ENCODE results near the gene JMJD6. TPM values are rescaled to one million over a fixed set of nuclear protein-coding genes. Genes with fewer than 3 reads are reported as not detected.
A peak's percentile ranks its signal among the peaks of the same experiment; 100 is the strongest.

Gene JMJD6
- total RNA-seq, 1 experiment from 2014 or later = 60.0 TPM

GRCh38 chr17:76688165-76688622 lies 38.2 kb downstream of the JMJD6 start:
- no peak for DNase-seq (ENCODE audit: low read depth, low spot score)

GRCh38 chr17:76687298-76688164 lies 38.9 kb downstream of the JMJD6 start:
- Histone ChIP-seq H3K4me1 (ENCODE audit: control insufficient read depth, insufficient read depth, low read length) (peaks cover 29% of the 10 kb centered on the region), H3K9me3 (ENCODE audit: control insufficient read depth, insufficient read depth, low read depth, low read length) (no peaks in the 10 kb centered on the region), H3K27ac (ENCODE audit: low read length) (peak overlapping the region; percentile 10; the same call in 1 of the 2 replicates), H3K36me3 (ENCODE audit: control insufficient read depth, insufficient read depth, low read length) (no peaks in the 10 kb centered on the region), H3K27me3 (ENCODE audit: control insufficient read depth, insufficient read depth, low read length) (no peaks in the 10 kb centered on the region), H3K4me3 (ENCODE audit: low read depth in 2 of 2, low read length in 2 of 2) (no peak overlapping the region)
- no peak for DNase-seq (ENCODE audit: low read depth, low spot score)
- ATAC-seq = no peak
- intact Hi-C loops (cut with micrococcal nuclease; ENCODE audit: unreplicated experiment) = no loop called here
- POLR2A ChIA-PET = no interaction called here
- no TSS peak for BruUV-seq (replicated peaks)
- in situ Hi-C loops (cut with HindIII; ENCODE audit: low pct_unique_long_range_greater_than_20kb, low sequenced_read_pairs) = no loop called here
- TF ChIP-seq, protein P1, sequence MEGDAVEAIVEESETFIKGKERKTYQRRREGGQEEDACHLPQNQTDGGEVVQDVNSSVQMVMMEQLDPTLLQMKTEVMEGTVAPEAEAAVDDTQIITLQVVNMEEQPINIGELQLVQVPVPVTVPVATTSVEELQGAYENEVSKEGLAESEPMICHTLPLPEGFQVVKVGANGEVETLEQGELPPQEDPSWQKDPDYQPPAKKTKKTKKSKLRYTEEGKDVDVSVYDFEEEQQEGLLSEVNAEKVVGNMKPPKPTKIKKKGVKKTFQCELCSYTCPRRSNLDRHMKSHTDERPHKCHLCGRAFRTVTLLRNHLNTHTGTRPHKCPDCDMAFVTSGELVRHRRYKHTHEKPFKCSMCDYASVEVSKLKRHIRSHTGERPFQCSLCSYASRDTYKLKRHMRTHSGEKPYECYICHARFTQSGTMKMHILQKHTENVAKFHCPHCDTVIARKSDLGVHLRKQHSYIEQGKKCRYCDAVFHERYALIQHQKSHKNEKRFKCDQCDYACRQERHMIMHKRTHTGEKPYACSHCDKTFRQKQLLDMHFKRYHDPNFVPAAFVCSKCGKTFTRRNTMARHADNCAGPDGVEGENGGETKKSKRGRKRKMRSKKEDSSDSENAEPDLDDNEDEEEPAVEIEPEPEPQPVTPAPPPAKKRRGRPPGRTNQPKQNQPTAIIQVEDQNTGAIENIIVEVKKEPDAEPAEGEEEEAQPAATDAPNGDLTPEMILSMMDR (IDR thresholded peaks at IDR 0.05) = no peak
- no peak for TF ChIP-seq TCF7L2 (IDR thresholded peaks at IDR 0.05; ENCODE audit: low read depth, low read length)
- no peak for TF ChIP-seq REST (IDR thresholded peaks at IDR 0.05; ENCODE audit: insufficient read depth in 1 of 2, low read depth in 2 of 2, low read length in 1 of 2)
- TF ChIP-seq SIN3A (IDR thresholded peaks at IDR 0.05; ENCODE audit: borderline replicate concordance, insufficient read depth, low read depth, low read length) = no peak
- no peak for TF ChIP-seq POLR2AphosphoS5 (IDR thresholded peaks at IDR 0.05; ENCODE audit: low read depth, low read length)
- CTCF ChIA-PET = no interaction called here

More at GRCh38 chr17:76688165-76688622, 38.2 kb downstream of the JMJD6 start:
- ChIA-PET CTCF (no interaction called here), POLR2A (no interaction called here)
- intact Hi-C loops (cut with micrococcal nuclease; ENCODE audit: unreplicated experiment) = no loop called here
- BruUV-seq (replicated peaks) = no TSS peak
- Histone ChIP-seq H3K4me3 (ENCODE audit: low read depth in 2 of 2, low read length in 2 of 2) (no peak overlapping the region), H3K27ac (ENCODE audit: low read length) (peak overlapping the region; percentile 10), H3K9me3 (ENCODE audit: control insufficient read depth, insufficient read depth, low read depth, low read length) (no peaks in the 10 kb centered on the region), H3K4me1 (ENCODE audit: control insufficient read depth, insufficient read depth, low read length) (peaks cover 29% of the 10 kb centered on the region), H3K36me3 (ENCODE audit: control insufficient read depth, insufficient read depth, low read length) (no peaks in the 10 kb centered on the region), H3K27me3 (ENCODE audit: control insufficient read depth, insufficient read depth, low read length) (no peaks in the 10 kb centered on the region)
- in situ Hi-C loops (cut with HindIII; ENCODE audit: low pct_unique_long_range_greater_than_20kb, low sequenced_read_pairs) = no loop called here
- peak; percentile 55 for ATAC-seq
- TF ChIP-seq POLR2AphosphoS5 (IDR thresholded peaks at IDR 0.05; ENCODE audit: low read depth, low read length) (no peak), SIN3A (IDR thresholded peaks at IDR 0.05; ENCODE audit: borderline replicate concordance, insufficient read depth, low read depth, low read length) (no peak), REST (IDR thresholded peaks at IDR 0.05; ENCODE audit: insufficient read depth in 1 of 2, low read depth in 2 of 2, low read length in 1 of 2) (no peak), TCF7L2 (IDR thresholded peaks at IDR 0.05; ENCODE audit: low read depth, low read length) (no peak)
- TF ChIP-seq, protein P1 (IDR thresholded peaks at IDR 0.05) = no peak
